Measurements from ENCODE around the gene TANC1. TPM values are rescaled to one million over a fixed set of nuclear protein-coding genes. Genes with fewer than 3 reads are reported as not detected.

TANC1 gene
- total RNA-seq, 1 donor from 2014 or later: 61.9 TPM

- no peaks in the 10 kb centered on the region for H3K27me3 ChIP-seq
- no peaks in the 10 kb centered on the region for H3K9me3 ChIP-seq
- no peak for DNase-seq (ENCODE audit: extremely low spot score in 2 of 2)
- H3K4me3 ChIP-seq: no peak overlapping the region
- TF ChIP-seq CTCF (IDR thresholded peaks at IDR 0.05): no peak
- no peak for TF ChIP-seq POLR2A (IDR thresholded peaks at IDR 0.05)
- TF ChIP-seq POLR2AphosphoS5 (IDR thresholded peaks at IDR 0.05; ENCODE audit: insufficient read depth in 1 of 2, low read depth in 1 of 2): no peak
- intact Hi-C loops (cut with DNase I): no loop called here
- no peaks in the 10 kb centered on the region for H3K36me3 ChIP-seq
- H3K27ac ChIP-seq: no peak overlapping the region
- H3K4me1 ChIP-seq: peaks cover 13% of the 10 kb centered on the region
Observed at GRCh38 chr2:159060518-159060917, 92.1 kb downstream of the TANC1 start.

- DNase-seq (ENCODE audit: extremely low spot score in 2 of 2): no peak
- peaks cover 22% of the 10 kb centered on the region for H3K4me1 ChIP-seq
- intact Hi-C loops (cut with DNase I): no loop called here
- no peaks in the 10 kb centered on the region for H3K27me3 ChIP-seq
- H3K4me3 ChIP-seq: no peak overlapping the region
- H3K36me3 ChIP-seq: no peaks in the 10 kb centered on the region
- TF ChIP-seq POLR2A (IDR thresholded peaks at IDR 0.05) (no peak), CTCF (IDR thresholded peaks at IDR 0.05) (no peak), POLR2AphosphoS5 (IDR thresholded peaks at IDR 0.05; ENCODE audit: insufficient read depth in 1 of 2, low read depth in 1 of 2) (no peak)
- H3K27ac ChIP-seq: no peak overlapping the region
- no peaks in the 10 kb centered on the region for H3K9me3 ChIP-seq
Observed at GRCh38 chr2:159063677-159064076, 95.2 kb downstream of the TANC1 start.

GRCh38 chr2:159064446-159065301 lies 96.2 kb downstream of the TANC1 start:
- no peak for DNase-seq (ENCODE audit: extremely low spot score in 2 of 2)
- no peak overlapping the region for H3K4me3 ChIP-seq
- no peaks in the 10 kb centered on the region for H3K9me3 ChIP-seq
- TF ChIP-seq POLR2AphosphoS5 (IDR thresholded peaks at IDR 0.05; ENCODE audit: insufficient read depth in 1 of 2, low read depth in 1 of 2): no peak
- TF ChIP-seq CTCF (IDR thresholded peaks at IDR 0.05): no peak
- no peak for TF ChIP-seq POLR2A (IDR thresholded peaks at IDR 0.05)
- peak overlapping the region; percentile 1 for H3K27ac ChIP-seq
- intact Hi-C loops (cut with DNase I): no loop called here
- no peaks in the 10 kb centered on the region for H3K36me3 ChIP-seq
- H3K27me3 ChIP-seq: no peaks in the 10 kb centered on the region
- H3K4me1 ChIP-seq: peaks cover 22% of the 10 kb centered on the region

GRCh38 chr2:159065313-159065712 lies 96.9 kb downstream of the TANC1 start:
- peak overlapping the region; percentile 1 for H3K27ac ChIP-seq
- no peak for DNase-seq (ENCODE audit: extremely low spot score in 2 of 2)
- TF ChIP-seq POLR2AphosphoS5 (IDR thresholded peaks at IDR 0.05; ENCODE audit: insufficient read depth in 1 of 2, low read depth in 1 of 2): no peak
- TF ChIP-seq CTCF (IDR thresholded peaks at IDR 0.05): no peak
- no peak for TF ChIP-seq POLR2A (IDR thresholded peaks at IDR 0.05)
- H3K4me3 ChIP-seq: no peak overlapping the region
- H3K27me3 ChIP-seq: no peaks in the 10 kb centered on the region
- no peaks in the 10 kb centered on the region for H3K36me3 ChIP-seq
- peaks cover 22% of the 10 kb centered on the region for H3K4me1 ChIP-seq
- intact Hi-C loops (cut with DNase I): no loop called here
- H3K9me3 ChIP-seq: no peaks in the 10 kb centered on the region

GRCh38 chr2:159065891-159066290 lies 97.5 kb downstream of the TANC1 start:
- no peak overlapping the region for H3K4me3 ChIP-seq
- H3K27ac ChIP-seq: no peak overlapping the region
- intact Hi-C loops (cut with DNase I): no loop called here
- TF ChIP-seq POLR2AphosphoS5 (IDR thresholded peaks at IDR 0.05; ENCODE audit: insufficient read depth in 1 of 2, low read depth in 1 of 2): no peak
- TF ChIP-seq POLR2A (IDR thresholded peaks at IDR 0.05): no peak
- TF ChIP-seq CTCF (IDR thresholded peaks at IDR 0.05): no peak
- no peaks in the 10 kb centered on the region for H3K27me3 ChIP-seq
- H3K9me3 ChIP-seq: no peaks in the 10 kb centered on the region
- DNase-seq (ENCODE audit: extremely low spot score in 2 of 2): no peak
- H3K36me3 ChIP-seq: no peaks in the 10 kb centered on the region
- H3K4me1 ChIP-seq: peaks cover 22% of the 10 kb centered on the region

Data from vagina (tissue), 2 donors.